Measurements from ENCODE around the gene IRX6. TPM values are rescaled to one million over a fixed set of nuclear protein-coding genes. Genes with fewer than 3 reads are reported as not detected.

The IRX6 gene
- total and polyA plus RNA-seq, 2 of the 4 experiments (the other 2 are of a cell fraction) = not detected

DNA sequence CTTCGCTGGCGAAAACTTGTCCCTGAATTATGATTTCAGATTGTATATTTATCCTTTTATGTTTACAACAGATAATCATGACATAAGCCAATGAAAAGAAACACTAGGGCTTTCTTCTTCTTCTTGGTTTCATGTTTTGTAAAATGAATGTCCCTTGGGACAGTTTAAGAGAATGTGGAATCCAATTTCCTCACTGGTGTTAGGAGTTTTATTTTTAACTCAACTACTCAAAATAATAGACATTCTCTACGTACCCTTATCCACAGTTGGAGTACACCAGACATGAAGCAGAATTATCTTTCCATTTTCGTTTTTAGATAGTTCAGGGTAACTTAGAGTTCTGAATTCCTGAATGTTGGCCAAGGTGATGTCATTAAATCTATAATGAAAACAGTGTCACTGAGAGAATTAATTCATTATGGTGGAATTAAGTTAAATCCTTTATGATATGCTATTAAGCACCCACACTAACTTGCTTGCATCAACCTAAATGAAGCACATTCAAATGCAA lies 43.4 kb downstream of the IRX6 start:
- dilution Hi-C loops (cut with HindIII; ENCODE audit: low sequenced_read_pairs, unreplicated experiment) (no loop called here), intact Hi-C loops (cut with micrococcal nuclease) (loop anchor here (5.0 kb wide), 1 partner anchor 1815 kb away; no protein-coding TSS in a partner anchor), in situ Hi-C loops (cut with MboI; ENCODE audit: low sequenced_read_pairs) (no loop called here)
- Histone ChIP-seq H3K27me3 (ENCODE audit: control insufficient read depth, insufficient read depth, low read length) (peaks cover 16% of the 10 kb centered on the region), H3K9me1 (ENCODE audit: insufficient read depth, low read length) (no peaks in the 10 kb centered on the region), H4K91ac (ENCODE audit: insufficient read depth, low read depth, low read length) (no peak overlapping the region), H3K79me1 (ENCODE audit: low read depth in 1 of 2, low read length in 2 of 2) (no peaks in the 10 kb centered on the region), H2BK120ac (ENCODE audit: low read depth, low read length) (no peak overlapping the region), H3K9ac (ENCODE audit: low read depth, low read length) (no peak overlapping the region), H4K20me1 (ENCODE audit: insufficient read depth, low read length) (no peaks in the 10 kb centered on the region), H4K8ac (ENCODE audit: low read depth in 2 of 2, low read length in 2 of 2) (no peak overlapping the region), H3K23ac (ENCODE audit: low read depth, low read length) (no peak overlapping the region), H3K4ac (ENCODE audit: low read depth, low read length) (no peak overlapping the region), H2AK9ac (replicated peaks; ENCODE audit: low read depth, low read length, poor library complexity) (no peak overlapping the region), H3K56ac (ENCODE audit: extremely low read depth, insufficient read depth, low read length) (no peak overlapping the region), H2BK5ac (ENCODE audit: low read depth, low read length, poor library complexity, severe bottlenecking) (no peak overlapping the region), H2BK15ac (ENCODE audit: low read depth, low read length) (no peak overlapping the region), H3K27ac (ENCODE audit: insufficient read depth, low read length) (no peak overlapping the region), H3K18ac (ENCODE audit: low read depth, low read length) (no peak overlapping the region), H3K4me1 (ENCODE audit: control insufficient read depth, insufficient read depth, low read length) (no peaks in the 10 kb centered on the region), H2AK5ac (ENCODE audit: low read depth, low read length) (no peak overlapping the region), H4K5ac (ENCODE audit: low read depth, low read length) (no peak overlapping the region), H3K4me3 (ENCODE audit: insufficient read depth, low read depth, low read length) (no peak overlapping the region), H3K9me3 (ENCODE audit: control insufficient read depth, insufficient read depth, low read length) (no peaks in the 10 kb centered on the region), H2BK20ac (ENCODE audit: low read depth, low read length) (no peak overlapping the region), H3K4me2 (ENCODE audit: low read depth, low read length) (no peak overlapping the region), H3K36me3 (ENCODE audit: control insufficient read depth, insufficient read depth, low read length) (no peaks in the 10 kb centered on the region), H2AFZ (replicated peaks; ENCODE audit: low read length, poor library complexity) (no peak overlapping the region), H3K14ac (replicated peaks; ENCODE audit: low read depth, low read length) (no peak overlapping the region)
- ChIA-PET CTCF (no interaction called here), POLR2A (ENCODE audit: unreplicated experiment) (no interaction called here)
- no peak for DNase-seq
- BruUV-seq (replicated peaks) = no TSS peak
- ATAC-seq (ENCODE audit: low read depth) = no peak; the same call in 1 of the 2 replicates
- TF ChIP-seq, protein P1, sequence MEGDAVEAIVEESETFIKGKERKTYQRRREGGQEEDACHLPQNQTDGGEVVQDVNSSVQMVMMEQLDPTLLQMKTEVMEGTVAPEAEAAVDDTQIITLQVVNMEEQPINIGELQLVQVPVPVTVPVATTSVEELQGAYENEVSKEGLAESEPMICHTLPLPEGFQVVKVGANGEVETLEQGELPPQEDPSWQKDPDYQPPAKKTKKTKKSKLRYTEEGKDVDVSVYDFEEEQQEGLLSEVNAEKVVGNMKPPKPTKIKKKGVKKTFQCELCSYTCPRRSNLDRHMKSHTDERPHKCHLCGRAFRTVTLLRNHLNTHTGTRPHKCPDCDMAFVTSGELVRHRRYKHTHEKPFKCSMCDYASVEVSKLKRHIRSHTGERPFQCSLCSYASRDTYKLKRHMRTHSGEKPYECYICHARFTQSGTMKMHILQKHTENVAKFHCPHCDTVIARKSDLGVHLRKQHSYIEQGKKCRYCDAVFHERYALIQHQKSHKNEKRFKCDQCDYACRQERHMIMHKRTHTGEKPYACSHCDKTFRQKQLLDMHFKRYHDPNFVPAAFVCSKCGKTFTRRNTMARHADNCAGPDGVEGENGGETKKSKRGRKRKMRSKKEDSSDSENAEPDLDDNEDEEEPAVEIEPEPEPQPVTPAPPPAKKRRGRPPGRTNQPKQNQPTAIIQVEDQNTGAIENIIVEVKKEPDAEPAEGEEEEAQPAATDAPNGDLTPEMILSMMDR (conservative IDR thresholded peaks at IDR 0.05; ENCODE audit: low read depth, low read length) = no peak
- no peak for TF ChIP-seq POLR2A (IDR thresholded peaks at IDR 0.05; ENCODE audit: low read depth, low read length)
- no CpG with 5 or more reads among the region's 4 CpGs for WGBS, 2 experiments (ENCODE audit: extremely low coverage in 2 of 2, insufficient read length in 1 of 2)
